Cardiac muscle cell (in vitro differentiated cells and primary cell): ENCODE data around the gene CADM1. TPM values are rescaled to one million over a fixed set of nuclear protein-coding genes. Genes with fewer than 3 reads are reported as not detected.

Experiments
- DNase-seq, 2 donors: peaks; one replicate each; pipeline versions ENCODE4 v3.0.0 to v3.0.0-alpha.2; 2010 to 2017; ENCODE audit warnings: low read depth in 1 of 2, low spot score in 1 of 2
- H3K27ac ChIP-seq: fragments of 200-600 bp; sonication (generic); 2 replicates; pipeline ENCODE4 v1.5.1; 2016
- H3K27me3 ChIP-seq: fragments of 200-600 bp; sonication (generic); 2 replicates; pipeline ENCODE4 v1.6.0; 2016; ENCODE audit warnings: control low read depth
- H3K36me3 ChIP-seq: fragments of 200-600 bp; sonication (generic); 2 replicates; pipeline ENCODE4 v1.5.1; 2016; ENCODE audit warnings: control low read depth
- H3K4me1 ChIP-seq: fragments of 200-600 bp; sonication (generic); 2 replicates; pipeline ENCODE4 v1.8.1; 2017; ENCODE audit warnings: low read depth, mild to moderate bottlenecking, mixed run types
- H3K4me3 ChIP-seq: fragments of 200-600 bp; sonication (generic); 2 replicates; pipeline ENCODE4 v1.5.1; 2016; ENCODE audit warnings: mild to moderate bottlenecking
- H3K9me3 ChIP-seq: fragments of 200-600 bp; sonication (generic); 2 replicates; pipeline ENCODE4 v1.5.1; 2017; ENCODE audit warnings: low read depth, mild to moderate bottlenecking, control low read depth
- polyA plus RNA-seq: library from polyadenylated mRNA; unstranded; fragments of >200 nt; fragmentation: Nextera tagmentation; extraction: Ambion mirVana; gene quantifications from 2 replicates; pipeline ENCODE4 v1.2.1, GENCODE V29; 2016
- total RNA-seq: library from RNA; depleted of rRNA; stranded (reverse); fragments of >200 nt; gene quantifications from 2 replicates; pipeline ENCODE4 v1.2.3, GENCODE V29; 2016
- TF ChIP-seq, protein P1 (sequence below): IDR thresholded peaks from 2 replicates; pipeline ENCODE4 v1.5.1; 2012; ENCODE audit warnings: low read depth, mild to moderate bottlenecking, low read length

The CADM1 gene
- total and polyA plus RNA-seq, 2 experiments from 2014 or later: 113 to 149 TPM

DNA sequence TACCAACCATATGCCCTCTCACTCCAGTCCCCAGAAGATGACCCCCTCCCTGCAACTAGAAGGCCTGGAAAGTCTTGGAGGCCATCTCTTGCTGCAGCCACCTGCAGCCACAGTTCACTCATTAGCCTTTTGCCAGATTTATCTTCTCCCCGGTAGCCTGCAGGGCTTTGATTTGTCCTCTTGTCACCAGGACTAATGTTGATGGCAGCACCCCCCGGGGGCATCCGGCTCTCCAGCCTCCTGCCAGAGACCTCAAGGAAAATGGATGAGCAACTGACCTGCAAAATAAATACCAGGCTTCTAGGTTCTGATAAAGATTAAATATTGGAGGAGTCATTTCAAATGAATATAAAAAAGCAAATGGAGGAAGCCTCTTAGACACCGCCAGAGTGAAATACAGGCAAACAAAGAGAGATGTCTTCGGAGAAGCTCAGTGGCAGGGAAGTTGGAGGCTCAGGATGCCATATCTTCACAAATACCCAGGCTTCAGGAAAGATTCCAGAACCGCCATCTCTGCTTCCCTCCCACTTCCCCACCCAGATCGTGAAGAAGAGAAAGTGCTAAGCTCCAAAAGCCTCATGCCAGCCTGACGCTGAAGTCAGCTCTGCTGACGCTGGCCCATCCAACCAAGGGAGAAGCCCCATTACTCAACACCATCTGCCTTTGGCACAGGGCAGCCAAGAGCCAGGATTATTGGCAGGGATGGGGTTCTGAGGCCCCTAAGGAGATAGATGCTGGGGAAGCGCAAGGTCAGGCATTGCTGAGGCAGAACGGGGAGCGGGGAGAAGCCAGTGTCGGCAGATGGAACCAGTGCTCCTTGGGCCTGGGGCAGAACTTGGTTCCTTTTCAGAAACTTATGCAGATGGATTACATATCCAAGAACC, 362.7 kb downstream of the CADM1 start:
- no peaks in the 10 kb centered on the region for H3K9me3 ChIP-seq
- H3K27me3 ChIP-seq: no peaks in the 10 kb centered on the region
- no peak overlapping the region for H3K4me3 ChIP-seq
- TF ChIP-seq, protein P1, sequence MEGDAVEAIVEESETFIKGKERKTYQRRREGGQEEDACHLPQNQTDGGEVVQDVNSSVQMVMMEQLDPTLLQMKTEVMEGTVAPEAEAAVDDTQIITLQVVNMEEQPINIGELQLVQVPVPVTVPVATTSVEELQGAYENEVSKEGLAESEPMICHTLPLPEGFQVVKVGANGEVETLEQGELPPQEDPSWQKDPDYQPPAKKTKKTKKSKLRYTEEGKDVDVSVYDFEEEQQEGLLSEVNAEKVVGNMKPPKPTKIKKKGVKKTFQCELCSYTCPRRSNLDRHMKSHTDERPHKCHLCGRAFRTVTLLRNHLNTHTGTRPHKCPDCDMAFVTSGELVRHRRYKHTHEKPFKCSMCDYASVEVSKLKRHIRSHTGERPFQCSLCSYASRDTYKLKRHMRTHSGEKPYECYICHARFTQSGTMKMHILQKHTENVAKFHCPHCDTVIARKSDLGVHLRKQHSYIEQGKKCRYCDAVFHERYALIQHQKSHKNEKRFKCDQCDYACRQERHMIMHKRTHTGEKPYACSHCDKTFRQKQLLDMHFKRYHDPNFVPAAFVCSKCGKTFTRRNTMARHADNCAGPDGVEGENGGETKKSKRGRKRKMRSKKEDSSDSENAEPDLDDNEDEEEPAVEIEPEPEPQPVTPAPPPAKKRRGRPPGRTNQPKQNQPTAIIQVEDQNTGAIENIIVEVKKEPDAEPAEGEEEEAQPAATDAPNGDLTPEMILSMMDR: no peak
- DNase-seq: no peak
- H3K4me1 ChIP-seq: no peaks in the 10 kb centered on the region
- H3K36me3 ChIP-seq: no peaks in the 10 kb centered on the region
- H3K27ac ChIP-seq: no peak overlapping the region

DNA sequence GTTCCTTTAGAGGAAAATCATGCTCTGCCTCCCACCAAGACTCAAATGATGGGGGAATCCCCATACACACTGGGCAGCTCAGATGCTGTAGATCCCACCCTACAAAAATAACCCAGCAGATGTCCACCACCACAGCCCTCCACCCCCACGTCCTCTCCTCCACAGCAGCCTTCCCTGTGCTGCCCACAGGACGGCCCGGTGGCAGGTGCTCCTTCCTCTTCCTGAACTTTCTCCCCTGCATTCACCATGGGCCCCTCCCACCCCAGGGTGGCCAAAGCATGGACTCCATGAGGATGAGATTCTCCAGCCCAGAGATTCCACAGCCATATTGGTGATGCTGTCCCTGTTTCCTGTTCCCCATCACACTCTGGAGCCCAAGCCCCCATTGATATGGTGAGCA, 368.3 kb downstream of the CADM1 start:
- DNase-seq: no peak
- H3K27ac ChIP-seq: no peak overlapping the region
- TF ChIP-seq, protein P1: no peak
- H3K36me3 ChIP-seq: no peaks in the 10 kb centered on the region
- H3K4me3 ChIP-seq: no peak overlapping the region
- H3K9me3 ChIP-seq: no peaks in the 10 kb centered on the region
- no peaks in the 10 kb centered on the region for H3K27me3 ChIP-seq
- no peaks in the 10 kb centered on the region for H3K4me1 ChIP-seq

DNA sequence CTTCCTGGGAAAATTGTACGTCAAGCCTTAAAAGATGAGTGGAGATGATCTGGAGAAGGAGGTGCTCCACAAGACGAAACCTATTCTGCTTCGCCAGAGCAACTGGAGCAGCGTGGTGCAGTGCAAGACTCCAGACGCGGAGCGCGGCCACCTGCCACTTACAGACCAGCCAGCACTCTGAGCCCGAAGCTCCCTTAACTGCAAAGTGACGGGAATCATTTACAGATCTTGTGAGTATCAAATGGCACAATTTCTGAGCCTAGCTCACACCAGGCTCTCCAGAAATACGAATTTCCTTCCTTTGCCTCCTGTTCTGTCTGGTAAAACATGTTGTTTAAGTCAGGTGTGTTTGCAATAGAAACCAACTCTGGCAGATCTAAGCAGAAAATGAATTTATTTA, 369.3 kb downstream of the CADM1 start:
- DNase-seq: no peak
- no peak overlapping the region for H3K4me3 ChIP-seq
- no peak overlapping the region for H3K27ac ChIP-seq
- no peaks in the 10 kb centered on the region for H3K36me3 ChIP-seq
- H3K4me1 ChIP-seq: peaks cover 2% of the 10 kb centered on the region
- TF ChIP-seq, protein P1: no peak
- no peaks in the 10 kb centered on the region for H3K9me3 ChIP-seq
- H3K27me3 ChIP-seq: no peaks in the 10 kb centered on the region

DNA sequence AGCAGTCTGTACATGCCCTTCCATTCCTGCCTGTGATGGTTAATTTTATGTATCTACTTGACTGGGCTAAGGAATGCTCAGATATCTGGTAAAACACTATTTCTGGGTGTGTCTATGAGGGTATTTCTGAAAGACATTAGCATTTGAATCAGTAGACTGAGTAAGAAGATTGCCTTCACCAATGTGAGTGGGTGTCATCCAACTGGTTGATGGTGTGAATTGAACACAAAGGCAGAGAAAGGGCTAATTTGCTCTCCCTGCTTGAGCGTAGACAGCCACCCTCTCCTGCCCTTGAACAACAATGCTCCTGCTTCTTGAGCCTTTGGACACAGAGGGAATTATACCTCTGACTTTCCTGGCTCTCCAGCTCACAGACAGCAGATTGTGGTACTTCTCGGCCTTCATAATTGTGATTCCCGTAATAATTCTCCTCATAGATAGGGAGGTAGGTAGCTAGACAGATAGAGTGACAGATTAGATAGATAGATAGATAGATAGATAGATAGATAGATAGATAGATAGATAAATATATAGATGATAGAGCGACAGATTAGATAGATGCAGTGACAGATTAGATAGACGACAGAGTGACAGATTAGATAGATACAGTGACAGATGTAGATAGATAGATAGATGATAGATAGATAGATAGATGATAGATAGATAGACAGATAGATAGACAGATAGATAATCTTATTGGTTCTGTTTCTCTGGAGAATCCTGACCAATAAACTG, 370.6 kb downstream of the CADM1 start:
- Histone ChIP-seq H3K36me3 (no peaks in the 10 kb centered on the region), H3K9me3 (no peaks in the 10 kb centered on the region), H3K27me3 (no peaks in the 10 kb centered on the region), H3K4me1 (peaks cover 8% of the 10 kb centered on the region), H3K4me3 (no peak overlapping the region), H3K27ac (no peak overlapping the region)
- DNase-seq: no peak
- TF ChIP-seq, protein P1: no peak

DNA sequence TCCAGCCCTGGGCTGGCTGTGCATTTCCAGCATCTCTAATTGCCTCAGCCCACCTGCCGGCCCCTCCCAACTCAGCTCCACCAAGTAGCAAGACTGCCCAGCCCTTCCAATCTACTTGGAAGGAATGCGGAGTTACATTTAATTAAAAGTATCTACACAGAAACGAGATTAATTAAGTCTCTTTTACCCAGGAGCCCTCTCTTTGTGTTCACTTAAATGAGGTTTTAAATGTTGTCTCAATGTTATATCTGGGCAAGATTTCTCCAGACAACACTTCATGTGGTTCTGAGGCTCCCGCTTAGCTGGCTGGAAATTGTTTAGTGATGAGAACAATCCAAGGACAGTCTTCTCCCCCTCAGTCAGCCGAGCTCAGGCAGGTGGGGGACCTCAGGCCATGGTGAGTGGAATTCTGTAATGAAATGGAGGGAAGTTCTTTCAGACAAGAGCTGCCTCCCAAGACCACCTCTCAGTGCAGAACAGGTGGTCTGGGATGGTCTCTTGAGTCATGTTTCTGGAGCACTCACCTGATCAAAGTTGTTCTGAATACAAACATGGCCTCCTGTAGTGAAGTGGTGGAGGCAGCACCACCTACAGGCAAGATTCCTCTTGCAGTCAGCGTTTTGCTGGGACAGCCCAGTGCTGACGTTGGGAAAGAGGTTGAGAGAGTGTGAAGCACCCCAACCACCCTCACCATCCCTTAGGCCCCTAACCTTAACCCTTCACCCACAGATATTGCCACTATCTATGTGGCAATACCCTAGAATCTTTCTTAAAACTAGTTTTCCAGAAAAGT, 371.6 kb downstream of the CADM1 start:
- H3K27me3 ChIP-seq: no peaks in the 10 kb centered on the region
- DNase-seq: no peak
- TF ChIP-seq, protein P1: no peak

More for the DNA sequence above, 371.6 kb downstream of the CADM1 start:
- Histone ChIP-seq H3K27ac (no peak overlapping the region), H3K36me3 (no peaks in the 10 kb centered on the region), H3K4me3 (no peak overlapping the region), H3K4me1 (peaks cover 8% of the 10 kb centered on the region), H3K9me3 (no peaks in the 10 kb centered on the region)
